Neuronal stem cell (in vitro differentiated cells): ENCODE results near the gene UBR3.

Source experiments
- DNase-seq: peaks from one replicate; pipeline ENCODE4 v3.0.0-alpha.2; 2013; ENCODE audit warnings: low spot score
- H2AFZ ChIP-seq: one replicate; pipeline ENCODE4 v1.6.1; 2013; ENCODE audit warnings: mild to moderate bottlenecking, low read length, inconsistent platforms
- H2AK5ac ChIP-seq: 2 replicates; pipeline ENCODE4 v1.6.1; 2013; ENCODE audit warnings: low read depth, mild to moderate bottlenecking, inconsistent platforms, low read length, moderate library complexity, mixed read lengths
- H2BK120ac ChIP-seq: 2 replicates; pipeline ENCODE4 v1.6.1; 2013; ENCODE audit warnings: low read depth, mild to moderate bottlenecking, inconsistent platforms, low read length, moderate library complexity, mixed read lengths
- H2BK12ac ChIP-seq: one replicate; pipeline ENCODE4 v1.6.1; 2013; ENCODE audit warnings: low read length, inconsistent platforms
- H2BK15ac ChIP-seq: 2 replicates; pipeline ENCODE4 v1.6.1; 2013; ENCODE audit warnings: mild to moderate bottlenecking, low read length, inconsistent platforms, mixed read lengths
- H2BK5ac ChIP-seq: one replicate; pipeline ENCODE4 v1.6.1; 2013; ENCODE audit warnings: inconsistent platforms, mild to moderate bottlenecking, low read length, moderate library complexity
- H3K14ac ChIP-seq: one replicate; pipeline ENCODE4 v1.6.1; 2013; ENCODE audit warnings: low read length, inconsistent platforms
- H3K18ac ChIP-seq: 2 replicates; pipeline ENCODE4 v1.6.1; 2013; ENCODE audit warnings: low read length, inconsistent platforms
- H3K23ac ChIP-seq: 2 replicates; pipeline ENCODE4 v1.6.1; 2013; ENCODE audit warnings: low read depth, mild to moderate bottlenecking, mixed read lengths, low read length, inconsistent platforms; ENCODE audit not compliant: poor library complexity
- H3K27ac ChIP-seq: replicated peaks from 3 replicates; pipeline ENCODE4 v1.5.1; 2013; ENCODE audit warnings: low read length, inconsistent platforms
- H3K27me3 ChIP-seq, 3 experiments: 2 replicates each; pipeline ENCODE4 v1.6.1; 2013; ENCODE audit warnings: low read length in 3 of 3, mild to moderate bottlenecking in 2 of 3, inconsistent platforms in 1 of 3, low read depth in 1 of 3, mixed read lengths in 1 of 3, moderate library complexity in 1 of 3; ENCODE audit not compliant: control insufficient read depth in 3 of 3, insufficient read depth in 3 of 3
- H3K36me3 ChIP-seq, 2 donors: replicated peaks in 1 of 2; 2 replicates each; pipeline ENCODE4 v1.6.1; 2013; ENCODE audit warnings: low read length in 2 of 2; ENCODE audit not compliant: control insufficient read depth in 2 of 2, insufficient read depth in 2 of 2
- H3K4ac ChIP-seq: 2 replicates; pipeline ENCODE4 v1.6.1; 2013; ENCODE audit warnings: inconsistent platforms, mild to moderate bottlenecking, low read length, moderate library complexity
- H3K4me1 ChIP-seq, 2 donors: 1 replicate in 1 of 2; 2 replicates in 1 of 2; pipeline ENCODE4 v1.6.1; 2013; ENCODE audit warnings: low read length in 2 of 2, low read depth in 1 of 2; ENCODE audit not compliant: control insufficient read depth in 2 of 2, insufficient read depth in 1 of 2
- H3K4me2 ChIP-seq: one replicate; pipeline ENCODE4 v1.6.1; 2013; ENCODE audit warnings: mild to moderate bottlenecking, low read length, inconsistent platforms; ENCODE audit not compliant: insufficient read depth, poor library complexity, severe bottlenecking
- H3K4me3 ChIP-seq, 2 donors: 2 replicates each; pipeline ENCODE4 v1.5.1; 2013; ENCODE audit warnings: low read length in 2 of 2, mild to moderate bottlenecking in 2 of 2, inconsistent platforms in 1 of 2, moderate library complexity in 1 of 2
- H3K79me1 ChIP-seq: one replicate; pipeline ENCODE4 v1.6.1; 2013; ENCODE audit warnings: low read depth, mild to moderate bottlenecking, inconsistent platforms, low read length, moderate library complexity
- H3K9ac ChIP-seq: one replicate; pipeline ENCODE4 v1.6.1; 2013; ENCODE audit warnings: mild to moderate bottlenecking, low read depth, low read length, inconsistent platforms; ENCODE audit not compliant: poor library complexity
- H3K9me3 ChIP-seq, 2 donors: replicated peaks in 1 of 2; 2 replicates each; pipeline versions ENCODE3 to v1.6.1; 2013; ENCODE audit warnings: low read length in 2 of 2, mild to moderate bottlenecking in 2 of 2, inconsistent platforms in 1 of 2, low read depth in 1 of 2, mixed read lengths in 1 of 2, moderate library complexity in 1 of 2; ENCODE audit not compliant: control insufficient read depth in 2 of 2, insufficient read depth in 1 of 2
- H4K8ac ChIP-seq: one replicate; pipeline ENCODE4 v1.6.1; 2013; ENCODE audit warnings: low read depth, mild to moderate bottlenecking, inconsistent platforms, low read length, moderate library complexity
- H4K91ac ChIP-seq: one replicate; pipeline ENCODE4 v1.6.1; 2013; ENCODE audit warnings: low read length, low read depth, mild to moderate bottlenecking, inconsistent platforms; ENCODE audit not compliant: poor library complexity
- WGBS, 2 donors: extraction: QIAGEN DNeasy Blood & Tissue Kit; methylation state at CpG; one replicate each; pipeline ENCODE4 v1.1.7; 2013; ENCODE audit warnings: missing lambda C conversion rate in 2 of 2, mixed read lengths in 1 of 2; ENCODE audit not compliant: insufficient read length in 2 of 2, insufficient replicate concordance in 1 of 2; ENCODE audit errors: extremely low coverage in 2 of 2; 5-methylcytosine and 5-hydroxymethylcytosine counted together

UBR3 gene

GRCh38 chr2:170070778-170071177 lies 243.5 kb downstream of the UBR3 start:
- Histone ChIP-seq H2AK5ac (no peak overlapping the region), H3K4me3 (no peak overlapping the region), H4K8ac (no peak overlapping the region), H3K36me3 (peaks cover 2 to 14% of the 10 kb centered on the region in 2 donors), H3K4ac (no peak overlapping the region), H2AFZ (no peak overlapping the region), H3K27ac (no peak overlapping the region), H2BK15ac (no peak overlapping the region), H3K23ac (no peak overlapping the region), H3K79me1 (no peaks in the 10 kb centered on the region), H3K4me1 (no peaks in the 10 kb centered on the region), H3K9me3 (peaks cover 0 to 14% of the 10 kb centered on the region in 2 donors), H2BK12ac (no peak overlapping the region), H3K18ac (no peak overlapping the region), H3K9ac (no peak overlapping the region), H3K14ac (no peak overlapping the region), H3K27me3 (no peaks in the 10 kb centered on the region), H4K91ac (no peak overlapping the region), H3K4me2 (no peak overlapping the region), H2BK5ac (no peak overlapping the region), H2BK120ac (no peak overlapping the region)
- DNase-seq: no peak
- WGBS, 2 donors: no CpG with 5 or more reads among the region's 2 CpGs

DNA sequence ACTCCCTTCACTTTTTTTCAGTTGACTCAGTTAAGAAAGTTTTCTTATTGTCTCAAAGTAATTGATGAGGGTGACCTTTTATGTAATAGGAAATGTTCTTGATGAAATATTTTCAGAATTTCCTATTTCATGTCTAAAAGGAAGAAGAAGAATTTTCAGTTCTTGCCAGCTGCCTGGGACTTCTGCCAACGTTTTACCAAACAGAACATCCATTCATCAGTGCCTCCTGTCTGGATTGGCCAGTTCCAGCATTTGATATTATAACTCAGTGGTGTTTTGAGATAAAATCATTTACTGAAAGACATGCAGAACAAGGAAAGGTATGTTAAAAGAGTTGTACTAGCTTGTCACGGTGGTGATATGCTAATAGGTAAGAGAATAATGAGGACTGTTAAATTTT lies 246.0 kb downstream of the UBR3 start:
- Histone ChIP-seq H3K4ac (no peak overlapping the region), H2BK120ac (no peak overlapping the region), H3K9ac (no peak overlapping the region), H2BK5ac (no peak overlapping the region), H2AK5ac (no peak overlapping the region), H2AFZ (no peak overlapping the region), H3K18ac (no peak overlapping the region), H3K4me1 (no peaks in the 10 kb centered on the region), H3K9me3 (peaks cover 0 to 14% of the 10 kb centered on the region in 2 donors), H3K27me3 (no peaks in the 10 kb centered on the region), H3K36me3 (peaks cover 2 to 8% of the 10 kb centered on the region in 2 donors), H4K8ac (no peak overlapping the region), H3K23ac (no peak overlapping the region), H2BK15ac (no peak overlapping the region), H3K79me1 (no peaks in the 10 kb centered on the region), H3K4me2 (no peak overlapping the region), H3K14ac (no peak overlapping the region), H2BK12ac (no peak overlapping the region), H3K4me3 (no peak overlapping the region), H3K27ac (no peak overlapping the region), H4K91ac (no peak overlapping the region)
- no peak for DNase-seq
- WGBS, 2 donors: no CpG with 5 or more reads among the region's 2 CpGs

- H2BK12ac ChIP-seq: no peak overlapping the region
- H2BK5ac ChIP-seq: no peak overlapping the region
- H2BK120ac ChIP-seq: no peak overlapping the region
- H3K4me3 ChIP-seq: no peak overlapping the region
- no peak overlapping the region for H4K91ac ChIP-seq
- H3K27ac ChIP-seq: no peak overlapping the region
- H3K27me3 ChIP-seq: no peaks in the 10 kb centered on the region
- WGBS, 2 donors: no CpG with 5 or more reads among the region's 1 CpG
- H3K9ac ChIP-seq: no peak overlapping the region
- H2AFZ ChIP-seq: no peak overlapping the region
- H3K79me1 ChIP-seq: no peaks in the 10 kb centered on the region
- no peak for DNase-seq
- no peak overlapping the region for H2AK5ac ChIP-seq
- peaks cover 0 to 2% of the 10 kb centered on the region in 2 donors for H3K9me3 ChIP-seq
- no peak overlapping the region for H3K18ac ChIP-seq
- no peak overlapping the region for H3K23ac ChIP-seq
- H2BK15ac ChIP-seq: no peak overlapping the region
- H3K4ac ChIP-seq: no peak overlapping the region
- H3K36me3 ChIP-seq: peaks cover 2 to 5% of the 10 kb centered on the region in 2 donors
- H4K8ac ChIP-seq: no peak overlapping the region
- H3K14ac ChIP-seq: no peak overlapping the region
- H3K4me2 ChIP-seq: no peak overlapping the region
- H3K4me1 ChIP-seq: peaks cover 0 to 2% of the 10 kb centered on the region in 2 donors
Observed at GRCh38 chr2:170076189-170076588, 248.9 kb downstream of the UBR3 start.

DNA sequence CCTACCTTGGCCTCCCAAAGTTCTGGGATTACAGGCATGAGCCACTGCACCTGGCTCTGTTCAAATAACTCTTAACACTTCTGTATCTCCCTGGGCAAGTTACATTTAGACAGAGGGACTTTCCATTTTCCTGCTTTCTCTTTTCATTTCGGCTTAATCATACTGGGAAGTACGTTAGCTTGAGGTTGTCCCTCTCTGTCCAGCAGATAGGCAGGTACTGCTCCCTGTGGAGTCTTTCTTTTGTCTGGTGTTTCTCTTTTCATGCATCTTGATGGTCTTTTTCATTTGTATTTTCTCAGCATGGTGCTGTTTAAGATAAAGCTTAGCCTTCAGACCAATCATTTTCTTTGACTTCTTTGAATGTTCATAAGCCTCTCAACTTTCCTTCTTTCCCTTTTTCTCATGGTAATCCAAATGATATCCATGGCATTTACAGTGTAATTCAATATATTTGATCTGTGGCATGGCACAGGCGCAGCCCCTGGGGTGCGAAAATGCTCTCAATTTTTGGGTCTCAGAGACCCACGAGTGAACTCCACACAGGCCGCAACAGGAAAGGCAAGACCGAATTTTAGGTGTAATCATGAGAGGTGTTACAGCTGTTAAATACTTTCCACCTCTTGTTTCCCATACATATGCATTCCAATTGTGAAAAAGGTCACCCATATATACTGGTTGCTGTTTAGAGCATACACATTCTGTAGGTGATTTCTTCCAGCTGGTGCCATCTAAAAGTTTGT lies 250.7 kb downstream of the UBR3 start:
- Histone ChIP-seq H2AK5ac (no peak overlapping the region), H3K4ac (no peak overlapping the region), H3K4me2 (no peak overlapping the region), H3K9me3 (no peaks in the 10 kb centered on the region), H3K36me3 (peaks cover 2 to 12% of the 10 kb centered on the region in 2 donors), H3K27me3 (no peaks in the 10 kb centered on the region), H2BK12ac (no peak overlapping the region), H2AFZ (no peak overlapping the region), H3K4me3 (no peak overlapping the region), H2BK120ac (no peak overlapping the region), H2BK5ac (no peak overlapping the region), H3K79me1 (no peaks in the 10 kb centered on the region), H3K4me1 (peaks cover 0 to 2% of the 10 kb centered on the region in 2 donors), H3K23ac (no peak overlapping the region), H3K18ac (no peak overlapping the region), H4K91ac (no peak overlapping the region), H2BK15ac (no peak overlapping the region), H3K14ac (no peak overlapping the region), H3K9ac (no peak overlapping the region), H3K27ac (no peak overlapping the region), H4K8ac (no peak overlapping the region)
- whole genome bisulfite sequencing, 2 donors: no CpG with 5 or more reads among the region's 7 CpGs
- DNase-seq: no peak
